Panc1 (cell line): ENCODE measurements around the gene TTLL11. TPM values are rescaled to one million over a fixed set of nuclear protein-coding genes. Genes with fewer than 3 reads are reported as not detected.

Source experiments
- ATAC-seq: fragments of 200-7000 bp; cut with Tn5 transposase; 2 replicates; pipeline ENCODE4 v1.9.1; 2020; ENCODE audit warnings: mild to moderate bottlenecking, moderate library complexity
- BruUV-seq: library from RNA; stranded (reverse); fragments of 400-500 nt; replicated peaks from 2 replicates; lab custom pipeline; 2021; lab: Mats Ljungman, UMichigan
- CTCF ChIA-PET: fragments of 300-600 bp; sonication (Branson Sonifier 250); formaldehyde crosslinking; loops from one replicate; lab custom pipeline; 2022; ENCODE audit warnings: antibody characterized with exemption; lab: Charles Lee
- POLR2A ChIA-PET: fragments of 300-600 bp; sonication (Branson Sonifier 250); formaldehyde crosslinking; loops from one replicate; lab custom pipeline; 2022; ENCODE audit warnings: antibody characterized with exemption; lab: Charles Lee
- DNase-seq: peaks from one replicate; pipeline ENCODE4 v3.0.0-alpha.2; 2010; ENCODE audit warnings: low read depth, low spot score
- H3K27ac ChIP-seq: 2 replicates; pipeline ENCODE4 v1.5.1; 2011; ENCODE audit warnings: mild to moderate bottlenecking, low read length, inconsistent platforms
- H3K27me3 ChIP-seq: fragments of 200-500 bp; sonication (Bioruptor generic); 2 replicates; pipeline ENCODE4 v1.6.0; 2014; ENCODE audit warnings: low read length, inconsistent platforms; ENCODE audit not compliant: control insufficient read depth, insufficient read depth
- H3K36me3 ChIP-seq: fragments of 200-500 bp; sonication (Bioruptor generic); 2 replicates; pipeline ENCODE4 v1.5.1; 2014; ENCODE audit warnings: inconsistent platforms, mild to moderate bottlenecking, low read length, moderate library complexity; ENCODE audit not compliant: control insufficient read depth, insufficient read depth
- H3K4me1 ChIP-seq: 2 replicates; pipeline ENCODE4 v1.5.1; 2011; ENCODE audit warnings: inconsistent platforms, mild to moderate bottlenecking, low read length, moderate library complexity; ENCODE audit not compliant: control insufficient read depth, insufficient read depth
- H3K4me3 ChIP-seq, 2 experiments: 2 replicates each; pipeline ENCODE4 v1.5.1; 2011 to 2012; ENCODE audit warnings: low read depth in 2 of 2, low read length in 2 of 2, mild to moderate bottlenecking in 2 of 2, inconsistent platforms in 1 of 2, moderate library complexity in 1 of 2
- H3K9me3 ChIP-seq: fragments of 200-500 bp; sonication (Bioruptor generic); 2 replicates; pipeline ENCODE4 v1.5.1; 2014; ENCODE audit warnings: low read depth, mild to moderate bottlenecking, inconsistent platforms, low read length, moderate library complexity; ENCODE audit not compliant: control insufficient read depth, insufficient read depth
- POLR2AphosphoS5 ChIP-seq: IDR thresholded peaks from 2 replicates; pipeline ENCODE4 v1.6.1; 2012; ENCODE audit warnings: mild to moderate bottlenecking, low read depth, low read length, moderate library complexity
- SIN3A ChIP-seq: IDR thresholded peaks from 2 replicates; pipeline ENCODE4 v1.6.1; 2012; ENCODE audit warnings: low read depth, mild to moderate bottlenecking, low read length, moderate library complexity, borderline replicate concordance; ENCODE audit not compliant: insufficient read depth
- TCF7L2 ChIP-seq: IDR thresholded peaks from 2 replicates; pipeline ENCODE4 v1.6.1; 2011; ENCODE audit warnings: mild to moderate bottlenecking, low read depth, low read length, inconsistent platforms
- in situ Hi-C: cut with HindIII; loops from 2 replicates; pipeline ENCODE4 v1.10.0; 2016; ENCODE audit warnings: low sequenced_read_pairs, low pct_unique_long_range_greater_than_20kb
- intact Hi-C: fragments of 100-400 bp; cut with micrococcal nuclease; formaldehyde crosslinking; loops from one replicate; pipeline ENCODE4 v1.10.0; 2022; ENCODE audit not compliant: unreplicated experiment
- total RNA-seq: library from RNA; stranded (reverse); gene quantifications from one replicate; pipeline ENCODE4 v1.2.1, GENCODE V29; 2021; ENCODE audit not compliant: unreplicated experiment
- TF ChIP-seq, protein P1 (sequence below): fragments of 450-650 bp; IDR thresholded peaks from 2 replicates; pipeline ENCODE4 v1.5.1; 2017; ENCODE audit warnings: mild to moderate bottlenecking
- TF ChIP-seq, protein P2 (sequence below), 2 experiments: IDR thresholded peaks; 2 replicates each; pipeline ENCODE4 v1.6.1; 2011 to 2012; ENCODE audit warnings: low read depth in 2 of 2, control low read depth in 1 of 2, low read length in 1 of 2, mild to moderate bottlenecking in 1 of 2, moderate library complexity in 1 of 2; ENCODE audit not compliant: insufficient read depth in 1 of 2

The TTLL11 gene
- total RNA-seq, 1 experiment from 2014 or later, result 1.1 TPM

DNA sequence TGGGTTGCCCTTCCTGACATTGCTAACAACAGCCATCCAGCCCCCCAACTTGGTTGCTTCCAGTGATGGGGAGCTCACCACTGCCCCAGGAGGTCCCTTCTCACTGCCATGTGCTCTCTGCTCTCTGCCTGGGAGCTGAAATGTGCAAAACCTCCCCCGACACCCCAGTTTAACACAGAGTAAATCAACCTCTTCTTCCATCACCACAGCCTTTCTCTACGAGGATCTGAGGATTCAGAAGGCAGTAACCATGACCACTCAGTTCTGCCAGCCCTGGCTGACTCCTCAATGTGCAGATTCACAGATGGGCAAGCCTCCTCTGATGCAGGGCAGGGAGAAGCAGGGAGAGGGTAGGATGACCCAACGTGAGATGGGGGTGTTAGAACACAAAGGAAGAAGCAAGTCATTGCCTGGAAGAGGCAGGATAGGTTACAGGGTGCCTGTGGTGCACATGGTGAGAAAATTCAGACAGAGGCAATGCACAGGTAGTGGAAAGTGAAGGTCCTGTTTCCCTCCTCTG, 256.7 kb downstream of the TTLL11 start:
- POLR2A ChIA-PET, result no interaction called here
- intact Hi-C loops, result no loop called here

DNA sequence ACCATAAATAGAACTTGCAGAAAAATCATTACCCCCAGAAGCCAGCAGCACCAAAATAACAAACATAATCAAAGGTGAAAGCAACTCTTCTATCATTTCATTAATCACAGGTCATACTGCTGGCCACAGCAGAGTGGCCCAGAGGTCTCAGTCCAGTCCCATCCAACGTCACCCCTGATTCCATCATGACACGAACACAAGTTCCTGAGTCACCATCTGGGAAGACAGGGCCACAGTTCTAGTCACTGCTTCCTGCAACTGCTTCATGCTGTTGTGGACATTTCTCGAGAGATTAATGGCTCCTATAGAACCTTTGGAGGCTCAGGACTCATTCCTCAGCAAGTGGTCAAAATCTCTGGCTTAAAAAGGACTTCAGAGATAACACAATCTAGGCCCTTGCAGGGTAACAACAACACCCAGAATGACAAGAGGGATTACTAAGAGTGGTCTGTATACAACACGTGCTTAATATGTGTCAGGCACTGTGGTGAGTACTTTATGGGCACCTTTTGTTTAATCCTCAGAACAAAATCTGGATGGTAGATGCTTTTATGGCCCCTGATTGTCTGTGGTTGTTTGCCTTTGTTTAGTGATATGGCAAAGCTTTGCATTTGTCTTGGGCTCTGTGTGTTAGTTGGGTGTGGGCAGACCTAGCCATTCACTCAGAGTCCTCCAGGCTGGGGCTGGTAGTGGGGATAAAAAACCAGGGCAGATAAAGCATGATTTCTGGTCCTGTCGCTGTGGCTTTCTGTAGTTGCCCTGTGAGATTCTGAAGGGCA, 257.3 kb downstream of the TTLL11 start:
- no peaks in the 10 kb centered on the region for H3K9me3 ChIP-seq
- ATAC-seq, result no peak
- H3K36me3 ChIP-seq, result no peaks in the 10 kb centered on the region
- TF ChIP-seq, protein P1, sequence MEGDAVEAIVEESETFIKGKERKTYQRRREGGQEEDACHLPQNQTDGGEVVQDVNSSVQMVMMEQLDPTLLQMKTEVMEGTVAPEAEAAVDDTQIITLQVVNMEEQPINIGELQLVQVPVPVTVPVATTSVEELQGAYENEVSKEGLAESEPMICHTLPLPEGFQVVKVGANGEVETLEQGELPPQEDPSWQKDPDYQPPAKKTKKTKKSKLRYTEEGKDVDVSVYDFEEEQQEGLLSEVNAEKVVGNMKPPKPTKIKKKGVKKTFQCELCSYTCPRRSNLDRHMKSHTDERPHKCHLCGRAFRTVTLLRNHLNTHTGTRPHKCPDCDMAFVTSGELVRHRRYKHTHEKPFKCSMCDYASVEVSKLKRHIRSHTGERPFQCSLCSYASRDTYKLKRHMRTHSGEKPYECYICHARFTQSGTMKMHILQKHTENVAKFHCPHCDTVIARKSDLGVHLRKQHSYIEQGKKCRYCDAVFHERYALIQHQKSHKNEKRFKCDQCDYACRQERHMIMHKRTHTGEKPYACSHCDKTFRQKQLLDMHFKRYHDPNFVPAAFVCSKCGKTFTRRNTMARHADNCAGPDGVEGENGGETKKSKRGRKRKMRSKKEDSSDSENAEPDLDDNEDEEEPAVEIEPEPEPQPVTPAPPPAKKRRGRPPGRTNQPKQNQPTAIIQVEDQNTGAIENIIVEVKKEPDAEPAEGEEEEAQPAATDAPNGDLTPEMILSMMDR, result no peak
- TF ChIP-seq, protein P2, sequence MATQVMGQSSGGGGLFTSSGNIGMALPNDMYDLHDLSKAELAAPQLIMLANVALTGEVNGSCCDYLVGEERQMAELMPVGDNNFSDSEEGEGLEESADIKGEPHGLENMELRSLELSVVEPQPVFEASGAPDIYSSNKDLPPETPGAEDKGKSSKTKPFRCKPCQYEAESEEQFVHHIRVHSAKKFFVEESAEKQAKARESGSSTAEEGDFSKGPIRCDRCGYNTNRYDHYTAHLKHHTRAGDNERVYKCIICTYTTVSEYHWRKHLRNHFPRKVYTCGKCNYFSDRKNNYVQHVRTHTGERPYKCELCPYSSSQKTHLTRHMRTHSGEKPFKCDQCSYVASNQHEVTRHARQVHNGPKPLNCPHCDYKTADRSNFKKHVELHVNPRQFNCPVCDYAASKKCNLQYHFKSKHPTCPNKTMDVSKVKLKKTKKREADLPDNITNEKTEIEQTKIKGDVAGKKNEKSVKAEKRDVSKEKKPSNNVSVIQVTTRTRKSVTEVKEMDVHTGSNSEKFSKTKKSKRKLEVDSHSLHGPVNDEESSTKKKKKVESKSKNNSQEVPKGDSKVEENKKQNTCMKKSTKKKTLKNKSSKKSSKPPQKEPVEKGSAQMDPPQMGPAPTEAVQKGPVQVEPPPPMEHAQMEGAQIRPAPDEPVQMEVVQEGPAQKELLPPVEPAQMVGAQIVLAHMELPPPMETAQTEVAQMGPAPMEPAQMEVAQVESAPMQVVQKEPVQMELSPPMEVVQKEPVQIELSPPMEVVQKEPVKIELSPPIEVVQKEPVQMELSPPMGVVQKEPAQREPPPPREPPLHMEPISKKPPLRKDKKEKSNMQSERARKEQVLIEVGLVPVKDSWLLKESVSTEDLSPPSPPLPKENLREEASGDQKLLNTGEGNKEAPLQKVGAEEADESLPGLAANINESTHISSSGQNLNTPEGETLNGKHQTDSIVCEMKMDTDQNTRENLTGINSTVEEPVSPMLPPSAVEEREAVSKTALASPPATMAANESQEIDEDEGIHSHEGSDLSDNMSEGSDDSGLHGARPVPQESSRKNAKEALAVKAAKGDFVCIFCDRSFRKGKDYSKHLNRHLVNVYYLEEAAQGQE (IDR thresholded peaks at IDR 0.05; ENCODE audit: insufficient read depth in 1 of 2, low read depth in 2 of 2, low read length in 1 of 2), result no peak
- no peak for TF ChIP-seq TCF7L2
- no peak for DNase-seq
- ChIA-PET POLR2A (no interaction called here), CTCF (no interaction called here)
- no peaks in the 10 kb centered on the region for H3K27me3 ChIP-seq
- BruUV-seq, result no TSS peak
- no peak overlapping the region for H3K4me3 ChIP-seq
- no peaks in the 10 kb centered on the region for H3K4me1 ChIP-seq
- intact Hi-C loops (no loop called here), in situ Hi-C loops (no loop called here)
- no peak overlapping the region for H3K27ac ChIP-seq

More for the DNA sequence above, 256.7 kb downstream of the TTLL11 start:
- BruUV-seq, result no TSS peak
- CTCF ChIA-PET, result no interaction called here
- Histone ChIP-seq H3K27ac (no peak overlapping the region), H3K4me3 (no peak overlapping the region), H3K4me1 (no peaks in the 10 kb centered on the region), H3K9me3 (no peaks in the 10 kb centered on the region), H3K27me3 (no peaks in the 10 kb centered on the region), H3K36me3 (no peaks in the 10 kb centered on the region)
- no peak for DNase-seq
- no peak for ATAC-seq
- in situ Hi-C loops, result no loop called here
- TF ChIP-seq SIN3A (no peak), POLR2AphosphoS5 (no peak), TCF7L2 (no peak)
- TF ChIP-seq, protein P2 (IDR thresholded peaks at IDR 0.05; ENCODE audit: insufficient read depth in 1 of 2, low read depth in 2 of 2, low read length in 1 of 2), result no peak
- TF ChIP-seq, protein P1, result no peak
